Endometrium (tissue), 2 donors: ENCODE data around the gene MLXIPL.
"Not testable (repeated sequence)": the region's sequence is repeated elsewhere in the genome, so short reads cannot be mapped to it uniquely, and the experiment has no call there.

Experiments
- FAIRE-seq: peaks from 2 replicates; lab custom pipeline; 2012; peaks lifted over from hg19 to GRCh38; lab: Jason Lieb, UNC
- donor health status: control.
- donor health status: control.

MLXIPL gene

GRCh38 chr7:73577627-73578341, 46.5 kb downstream of the MLXIPL start:
- FAIRE-seq, result no peak

DNA sequence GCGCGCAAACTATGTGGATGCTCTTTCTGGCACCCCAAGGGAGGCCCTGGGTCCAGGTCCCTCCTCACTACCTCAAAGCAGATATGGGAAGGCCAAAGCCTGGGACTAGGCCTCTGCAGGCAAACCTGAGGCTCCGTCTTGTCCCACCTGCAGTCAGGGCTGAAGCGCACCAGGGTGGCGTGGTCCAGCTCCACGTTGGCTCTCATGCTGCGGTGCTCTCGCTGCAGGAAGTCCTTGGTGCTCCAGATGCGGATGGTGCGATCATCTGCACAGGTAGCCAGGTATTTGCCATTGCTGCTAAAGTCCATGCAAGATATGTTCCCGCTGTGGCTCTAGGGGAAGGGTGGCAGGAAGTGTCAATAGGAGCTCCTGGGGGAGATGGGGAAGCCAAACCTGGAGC, 50.5 kb downstream of the MLXIPL start:
- FAIRE-seq, result no peak

DNA sequence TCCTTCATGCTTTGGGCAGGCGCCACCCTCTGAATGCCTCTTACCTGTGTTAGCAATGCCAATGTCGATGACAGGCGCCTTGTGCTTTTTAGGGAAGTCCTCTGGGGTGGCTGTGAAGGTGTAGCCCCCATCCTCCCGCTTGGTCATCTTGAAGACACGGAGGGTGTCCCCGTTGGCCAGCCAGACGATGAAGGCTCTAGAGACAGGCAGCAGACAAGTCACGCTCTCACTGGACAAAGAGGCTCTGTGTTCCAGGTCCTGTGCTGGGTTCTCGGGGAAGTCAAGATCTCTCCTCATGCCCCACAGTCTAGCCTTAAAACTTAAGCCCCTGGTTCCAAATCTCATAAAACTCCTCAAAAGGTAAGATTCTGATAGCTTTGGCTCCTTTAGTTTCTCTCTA, 51.0 kb downstream of the MLXIPL start:
- FAIRE-seq, result no peak

DNA sequence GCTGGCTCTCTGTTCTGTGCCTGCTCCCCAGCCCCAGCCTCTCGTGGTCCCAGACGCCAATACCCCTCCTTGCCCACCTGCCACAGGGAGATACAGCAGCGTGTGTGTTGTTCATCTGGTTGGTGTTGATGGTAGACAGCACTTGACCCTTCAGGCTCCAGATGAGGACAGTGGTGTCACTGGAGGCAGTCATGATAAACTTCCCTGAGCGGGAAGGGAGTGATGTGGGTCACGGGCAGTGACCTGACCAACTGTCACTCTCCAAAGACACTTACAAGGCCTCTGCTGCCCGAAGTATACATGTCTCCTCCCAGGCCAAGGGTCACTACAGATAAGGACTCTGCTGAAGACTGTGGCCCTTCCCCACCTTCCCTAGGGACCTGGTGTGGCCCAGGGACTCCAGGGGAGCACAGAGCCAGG, 51.5 kb downstream of the MLXIPL start:
- FAIRE-seq, result no peak

GRCh38 chr7:73570977-73571376, 53.3 kb downstream of the MLXIPL start:
- no peak for FAIRE-seq

GRCh38 chr7:73570521-73570920, 53.8 kb downstream of the MLXIPL start:
- no peak for FAIRE-seq

- FAIRE-seq, result no peak
These were observed 55.2 kb downstream of the MLXIPL start for GRCh38 chr7:73569042-73569608.

- FAIRE-seq, result no peak
These were observed 56.3 kb downstream of the MLXIPL start for GRCh38 chr7:73567846-73568685.

- FAIRE-seq, result no peak
These were observed 57.2 kb downstream of the MLXIPL start for GRCh38 chr7:73567140-73567539.

GRCh38 chr7:73566431-73566830, 57.9 kb downstream of the MLXIPL start:
- FAIRE-seq, result not testable (repeated sequence)

DNA sequence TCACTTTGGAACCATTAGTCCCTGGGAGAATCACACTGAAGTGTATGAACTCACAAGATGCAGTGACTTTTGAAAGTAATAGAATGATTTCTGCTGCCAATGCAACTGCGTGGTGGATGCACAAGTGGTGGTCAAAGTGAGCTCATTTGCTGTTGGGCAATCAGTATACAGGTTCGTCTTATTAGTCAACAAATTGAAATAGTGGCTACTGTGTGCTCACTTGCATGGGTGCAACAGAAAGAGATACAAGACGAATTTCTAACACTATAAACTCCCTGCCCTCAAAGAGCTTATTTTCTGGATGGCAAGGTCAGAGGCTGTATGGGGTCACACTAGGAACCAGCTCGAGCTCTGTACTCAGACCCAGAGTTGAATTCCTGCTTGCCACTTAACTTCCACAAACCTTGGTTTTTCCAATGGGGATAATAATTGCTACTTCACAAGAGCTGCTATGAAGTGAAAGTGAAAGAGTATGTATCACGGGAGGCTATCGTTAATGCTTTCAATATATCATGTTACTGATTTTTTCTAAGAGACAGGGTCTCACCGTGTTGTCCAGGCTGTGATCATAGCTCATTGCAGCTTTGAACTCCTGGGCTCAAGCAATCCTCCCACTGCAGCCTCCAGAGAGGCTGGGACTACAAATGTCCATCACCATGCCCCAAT, 58.5 kb downstream of the MLXIPL start:
- FAIRE-seq, result no peak

- FAIRE-seq, result no peak
These were observed 64.0 kb downstream of the MLXIPL start for GRCh38 chr7:73560109-73560835.

DNA sequence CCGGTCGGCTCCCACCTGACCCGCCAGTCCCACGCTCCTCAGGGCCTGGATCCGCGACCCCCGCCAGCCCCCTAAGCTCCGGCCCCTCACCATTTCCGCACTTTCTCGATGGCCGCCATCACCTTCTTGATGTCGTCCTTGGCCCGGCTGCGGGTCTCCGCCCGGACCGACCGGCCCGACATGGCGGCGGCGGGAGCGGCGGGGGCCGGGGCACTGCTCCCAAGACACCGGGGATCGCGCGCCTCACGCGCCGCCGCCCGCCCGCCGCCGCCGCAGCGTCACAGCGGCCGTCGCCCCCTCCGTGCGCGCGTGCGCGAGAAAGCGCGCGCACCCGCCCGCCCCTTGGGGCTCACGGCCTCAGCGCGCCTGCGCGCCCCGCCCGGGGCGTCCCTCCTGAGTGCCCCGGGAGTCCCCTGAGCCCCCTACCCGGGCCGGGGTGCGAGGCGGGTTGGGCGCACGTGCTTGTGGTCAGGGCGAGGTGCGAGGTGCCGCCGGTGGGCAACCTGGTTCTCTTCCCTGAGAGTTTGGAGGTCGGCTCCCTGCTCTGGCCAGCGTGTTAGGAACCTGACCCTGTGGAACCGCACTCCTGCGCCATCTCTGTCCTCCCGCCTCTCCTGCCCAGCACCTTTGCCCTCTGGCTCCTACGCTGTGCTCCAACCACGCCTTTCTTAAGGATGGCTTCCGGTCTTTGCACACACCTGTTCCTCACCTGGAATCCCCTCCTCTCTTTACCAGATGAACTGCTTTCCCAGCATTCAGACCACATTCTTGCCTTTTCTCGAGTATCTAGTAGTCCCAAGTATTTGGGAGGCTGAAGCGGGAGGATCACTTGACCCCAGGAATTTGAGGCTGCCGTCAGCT, 66.7 kb downstream of the MLXIPL start, which contains the start of gene BCL7B:
Gene BCL7B (minus strand): TSS at position 294 of the 861 bp plus-strand sequence. CDS start 112 bp downstream, at position 182.
- FAIRE-seq, result no peak

GRCh38 chr7:73557108-73557396, 67.3 kb downstream of the MLXIPL start:
- FAIRE-seq, result no peak

- FAIRE-seq, result no peak
These were observed 67.9 kb downstream of the MLXIPL start for GRCh38 chr7:73556208-73557107.

DNA sequence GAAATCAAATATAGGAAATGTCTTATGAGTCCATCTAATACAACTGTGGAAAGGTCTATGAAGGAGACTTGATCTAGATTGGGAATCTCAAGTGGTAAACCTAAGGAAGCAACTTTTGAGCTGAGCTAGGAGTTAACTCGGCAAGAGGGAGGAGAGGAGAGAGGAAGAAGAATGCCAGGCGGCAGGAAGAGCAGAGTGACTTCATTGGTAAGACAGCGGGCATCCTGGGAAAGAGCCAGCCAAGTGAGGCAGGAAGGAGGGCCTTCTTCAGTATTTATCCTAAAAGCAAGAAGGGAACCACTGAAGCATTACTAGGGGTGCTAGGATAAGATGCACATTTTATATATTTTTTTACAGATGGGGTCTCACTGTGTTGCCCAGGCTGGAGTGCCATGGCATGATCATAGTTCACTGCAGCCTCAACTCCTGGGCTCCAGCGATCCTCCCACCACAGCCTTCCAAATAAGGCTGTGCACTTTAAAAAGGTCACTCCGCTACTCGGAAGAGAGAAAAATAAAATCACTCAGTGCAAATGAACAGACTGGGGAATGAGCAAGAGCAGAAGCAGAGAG, 68.8 kb downstream of the MLXIPL start:
- FAIRE-seq, result no peak

GRCh38 chr7:73550093-73550492, 74.2 kb downstream of the MLXIPL start:
- not testable (repeated sequence) for FAIRE-seq

DNA sequence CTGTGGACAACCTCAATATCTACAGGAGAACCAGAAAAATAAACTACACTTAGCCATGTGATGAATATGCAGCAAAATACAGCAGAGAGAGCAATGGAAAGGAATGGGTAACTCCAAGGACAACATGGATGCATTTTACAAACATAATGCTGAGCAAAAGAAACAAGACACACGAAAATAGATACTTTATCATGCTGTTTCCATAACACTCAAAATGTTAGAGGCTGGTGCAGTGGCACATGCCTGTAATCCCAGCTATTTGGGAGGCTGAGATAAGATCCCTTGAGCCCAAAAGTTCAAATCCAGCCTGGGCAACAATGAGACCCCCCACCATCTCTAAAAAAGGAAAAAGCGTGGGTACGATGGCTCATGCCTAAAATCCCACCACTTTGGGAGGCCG, 75.1 kb downstream of the MLXIPL start:
- no peak for FAIRE-seq

DNA sequence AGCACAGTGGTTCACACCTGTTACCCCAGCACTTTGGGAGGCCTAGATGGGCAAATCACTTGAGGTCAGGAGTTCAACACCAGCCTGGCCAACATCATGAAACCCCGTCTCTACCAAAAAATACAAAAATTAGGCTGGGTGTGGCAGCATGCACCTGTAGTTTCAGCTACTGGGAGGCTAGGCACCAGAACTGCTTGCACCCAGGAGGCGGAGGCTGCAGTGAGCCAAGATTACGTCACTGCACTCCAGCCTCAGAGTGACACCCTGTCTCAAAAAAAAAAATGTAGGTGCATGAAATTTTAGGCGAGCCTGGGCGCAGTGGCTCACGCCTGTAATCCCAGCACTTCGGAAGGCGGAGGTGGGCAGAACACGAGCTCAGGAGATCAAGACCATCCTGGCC, 76.5 kb downstream of the MLXIPL start:
- no peak for FAIRE-seq

DNA sequence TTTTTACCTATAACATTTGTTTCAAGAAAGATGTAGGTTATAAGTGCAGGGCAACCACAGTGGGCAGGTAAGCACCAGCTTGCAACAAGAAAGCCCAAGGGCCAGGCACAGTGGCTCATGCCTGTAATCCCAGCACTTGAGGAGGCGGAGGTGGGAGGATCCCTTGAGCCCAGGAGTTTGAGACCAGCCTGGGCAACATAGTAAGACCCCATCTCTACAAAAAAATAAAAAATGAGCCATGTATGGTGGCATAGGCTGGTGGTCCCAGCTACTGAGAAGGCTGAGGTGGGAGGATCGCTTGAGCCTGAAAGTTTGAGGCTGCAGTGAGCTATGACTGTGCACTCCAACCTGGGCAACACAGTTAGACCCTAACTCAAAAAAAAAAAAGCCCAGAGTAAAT, 79.6 kb downstream of the MLXIPL start:
- no peak for FAIRE-seq
